Left lung (tissue), 10 donors: ENCODE measurements around the gene COMMD7. TPM values are rescaled to one million over a fixed set of nuclear protein-coding genes. Genes with fewer than 3 reads are reported as not detected.
"Not testable (repeated sequence)": the region's sequence is repeated elsewhere in the genome, so short reads cannot be mapped to it uniquely, and the experiment has no call there.

Experiments
- ATAC-seq: fragments of 200-7000 bp; cut with Tn5 transposase; one replicate; pipeline ENCODE4 v1.9.1; 2020; ENCODE audit warnings: moderate library complexity
- DNase-seq, 4 donors: peaks; one replicate each; pipeline ENCODE4 v3.0.0-alpha.2; 2013 to 2020
- H3K27ac ChIP-seq, 2 donors: fragments of 200-600 bp; sonication (generic) in 1 of 2; one replicate each; pipeline versions ENCODE4 v1.5.0 to v1.8.0; 2020 to 2021
- H3K27me3 ChIP-seq, 2 donors: fragments of 200-600 bp; sonication (generic) in 1 of 2; one replicate each; pipeline versions ENCODE4 v1.5.0 to v1.8.0; 2020 to 2021
- H3K36me3 ChIP-seq, 2 donors: fragments of 200-600 bp; sonication (generic) in 1 of 2; one replicate each; pipeline versions ENCODE4 v1.5.0 to v1.8.0; 2020 to 2021
- H3K4me1 ChIP-seq, 2 donors: fragments of 200-600 bp; one replicate each; pipeline ENCODE4 v1.8.0; 2021
- H3K4me3 ChIP-seq, 2 donors: fragments of 200-600 bp; sonication (generic) in 1 of 2; one replicate each; pipeline versions ENCODE4 v1.5.0 to v1.8.0; 2020 to 2021; ENCODE audit warnings: mild to moderate bottlenecking in 1 of 2
- H3K9me3 ChIP-seq, 2 donors: fragments of 200-600 bp; sonication (generic) in 1 of 2; one replicate each; pipeline versions ENCODE4 v1.5.0 to v1.8.0; 2020 to 2021
- intact Hi-C, 2 donors: fragments of 100-400 bp; cut with DNase I; formaldehyde crosslinking; loops; one replicate each; pipeline versions ENCODE4 v1.11.2 to v1.14.2; 2022
- polyA plus RNA-seq, 6 donors: library from polyadenylated mRNA; unstranded; fragments of 120-200 nt; gene quantifications; one replicate each; pipeline ENCODE4 v1.2.1, GENCODE V29; 2013; ENCODE audit not compliant: insufficient read length in 6 of 6
- total RNA-seq, 2 donors: library from RNA; stranded (reverse); fragmentation: NEBNext Ultra II Directional; extraction: Animal tissue kit (Norgen Biotek cat#: 25700); gene quantifications; one replicate each; pipeline ENCODE4 v1.2.1, GENCODE V29; 2021
- TF ChIP-seq, protein P1 (sequence below), 2 donors: fragments of 200-600 bp; sonication (generic) in 1 of 2; IDR thresholded peaks; one replicate each; pipeline versions ENCODE4 v1.5.0 to v1.8.0; 2021; ENCODE audit warnings: antibody characterized with exemption in 2 of 2
- donor health status: DM: no; HTN: yes; CAD: no.
- donor health status: DM: no; HTN: no; CAD: no.

The COMMD7 gene
- total and polyA plus RNA-seq, 8 donors = 38.5 to 58.0 (median 53.3) TPM

DNA sequence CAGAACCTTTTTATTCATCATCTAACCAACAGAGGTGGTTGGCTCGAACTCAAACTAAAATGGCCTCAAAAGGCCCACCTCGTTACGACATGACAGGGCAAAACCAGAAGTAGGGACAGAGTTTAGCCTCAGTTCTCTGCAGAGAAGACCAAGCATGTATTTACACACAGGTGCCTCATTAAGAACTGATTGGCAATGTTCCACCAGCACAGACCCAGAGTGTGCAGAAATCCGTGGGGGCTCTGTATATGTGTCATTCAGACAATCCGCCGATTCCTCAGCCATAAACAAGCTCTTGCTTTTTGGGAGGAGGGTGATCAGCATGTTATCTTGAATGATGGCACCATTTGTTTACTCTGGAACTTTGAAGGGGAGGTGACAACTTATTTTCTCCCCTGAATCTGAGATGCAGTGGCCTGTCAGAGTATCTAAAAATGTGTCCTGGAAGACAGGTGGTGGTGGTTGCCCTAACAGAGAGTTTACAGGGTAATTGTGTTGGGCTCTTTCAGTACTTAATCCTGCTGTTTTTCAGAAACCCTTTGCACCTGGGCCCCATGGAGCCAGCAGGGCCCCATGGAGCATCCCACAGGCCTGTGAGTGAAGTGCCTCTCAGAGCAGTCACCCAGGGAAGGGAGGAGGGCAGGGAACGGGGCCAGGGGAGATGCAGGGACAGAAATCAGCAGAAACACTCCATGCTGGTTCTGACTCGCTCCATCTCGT lies 40.4 kb downstream of the COMMD7 start:
- Histone ChIP-seq H3K4me3 (no peak overlapping the region), H3K27ac (no peak overlapping the region), H3K4me1 (no peaks in the 10 kb centered on the region), H3K9me3 (no peaks in the 10 kb centered on the region), H3K36me3 (peaks cover 0 to 65% of the 10 kb centered on the region in 2 donors), H3K27me3 (no peaks in the 10 kb centered on the region)
- DNase-seq (no peak), ATAC-seq (no peak)
- TF ChIP-seq, protein P1, sequence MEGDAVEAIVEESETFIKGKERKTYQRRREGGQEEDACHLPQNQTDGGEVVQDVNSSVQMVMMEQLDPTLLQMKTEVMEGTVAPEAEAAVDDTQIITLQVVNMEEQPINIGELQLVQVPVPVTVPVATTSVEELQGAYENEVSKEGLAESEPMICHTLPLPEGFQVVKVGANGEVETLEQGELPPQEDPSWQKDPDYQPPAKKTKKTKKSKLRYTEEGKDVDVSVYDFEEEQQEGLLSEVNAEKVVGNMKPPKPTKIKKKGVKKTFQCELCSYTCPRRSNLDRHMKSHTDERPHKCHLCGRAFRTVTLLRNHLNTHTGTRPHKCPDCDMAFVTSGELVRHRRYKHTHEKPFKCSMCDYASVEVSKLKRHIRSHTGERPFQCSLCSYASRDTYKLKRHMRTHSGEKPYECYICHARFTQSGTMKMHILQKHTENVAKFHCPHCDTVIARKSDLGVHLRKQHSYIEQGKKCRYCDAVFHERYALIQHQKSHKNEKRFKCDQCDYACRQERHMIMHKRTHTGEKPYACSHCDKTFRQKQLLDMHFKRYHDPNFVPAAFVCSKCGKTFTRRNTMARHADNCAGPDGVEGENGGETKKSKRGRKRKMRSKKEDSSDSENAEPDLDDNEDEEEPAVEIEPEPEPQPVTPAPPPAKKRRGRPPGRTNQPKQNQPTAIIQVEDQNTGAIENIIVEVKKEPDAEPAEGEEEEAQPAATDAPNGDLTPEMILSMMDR (IDR thresholded peaks at IDR 0.05) = no peak
- intact Hi-C loops = no loop called here

DNA sequence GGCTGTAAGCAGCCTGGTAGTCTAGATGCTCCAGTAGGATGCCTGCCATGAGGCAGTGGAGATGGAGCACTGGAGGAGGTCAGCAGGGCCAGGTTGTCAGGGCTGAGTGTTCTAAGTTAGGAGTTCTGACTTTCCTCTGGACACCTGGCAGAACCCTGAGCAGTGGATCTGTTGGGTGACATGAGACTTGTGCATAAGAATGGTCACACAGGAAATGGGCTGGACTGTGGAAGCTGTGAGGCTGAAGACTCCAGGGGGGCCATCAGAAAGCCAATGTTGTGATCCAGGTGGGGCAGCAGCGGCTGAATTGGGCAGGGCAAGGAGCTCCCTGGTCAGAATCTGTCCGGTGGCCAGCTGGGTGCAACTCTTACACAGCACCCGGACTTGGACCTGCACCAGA lies 45.7 kb downstream of the COMMD7 start:
- no peak overlapping the region for H3K4me3 ChIP-seq
- H3K27me3 ChIP-seq = no peaks in the 10 kb centered on the region
- H3K9me3 ChIP-seq = no peaks in the 10 kb centered on the region
- H3K27ac ChIP-seq = no peak overlapping the region
- intact Hi-C loops = no loop called here
- ATAC-seq (no peak), DNase-seq (no peak)
- no peaks in the 10 kb centered on the region for H3K4me1 ChIP-seq
- peaks cover 0 to 25% of the 10 kb centered on the region in 2 donors for H3K36me3 ChIP-seq
- TF ChIP-seq, protein P1 (IDR thresholded peaks at IDR 0.05) = no peak

DNA sequence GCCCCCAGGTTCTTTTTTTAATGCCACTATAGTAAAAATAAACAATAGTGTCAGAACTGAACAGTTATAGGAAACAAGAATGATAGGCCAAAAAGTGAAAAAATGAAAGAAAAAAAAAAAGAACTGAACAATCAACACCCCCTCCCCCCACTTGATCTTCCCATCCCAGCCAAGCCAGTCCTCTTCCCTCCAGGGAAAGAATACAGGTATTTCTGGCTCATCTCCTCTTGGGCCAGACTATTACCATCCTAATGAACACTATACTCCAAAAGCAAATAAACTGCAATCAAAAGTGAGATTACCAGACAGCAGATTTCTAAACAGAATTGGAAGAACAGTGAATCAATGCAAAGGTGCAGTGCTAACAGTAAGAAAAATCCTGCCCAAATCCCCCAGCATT lies 48.2 kb downstream of the COMMD7 start:
- H3K4me1 ChIP-seq = no peaks in the 10 kb centered on the region
- DNase-seq (no peak), ATAC-seq (no peak)
- H3K27ac ChIP-seq = no peak overlapping the region
- H3K36me3 ChIP-seq = peaks cover 0 to 7% of the 10 kb centered on the region in 2 donors
- intact Hi-C loops = no loop called here
- H3K4me3 ChIP-seq = no peak overlapping the region
- H3K27me3 ChIP-seq = no peaks in the 10 kb centered on the region
- TF ChIP-seq, protein P1 (IDR thresholded peaks at IDR 0.05) = no peak
- no peaks in the 10 kb centered on the region for H3K9me3 ChIP-seq

DNA sequence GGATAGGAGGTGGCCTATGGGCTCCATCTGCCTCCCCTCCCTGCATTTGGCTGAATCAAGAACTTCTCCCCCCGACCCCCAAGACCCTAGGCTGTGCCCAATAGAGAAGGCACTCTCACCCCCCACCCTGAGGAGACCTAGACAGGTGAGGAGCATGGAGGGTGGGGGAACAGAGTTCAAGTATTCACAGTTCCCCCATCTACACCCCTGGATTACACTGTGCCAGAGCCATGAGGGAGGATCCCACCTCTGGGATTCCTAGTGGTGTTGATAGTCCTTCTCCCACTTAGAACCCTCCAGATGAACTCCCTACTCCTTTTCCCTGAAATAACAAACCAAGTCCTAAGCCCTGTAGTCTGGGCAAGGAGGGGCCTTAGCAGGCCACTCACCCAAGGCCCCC lies 54.3 kb downstream of the COMMD7 start:
- H3K4me3 ChIP-seq, H3K27ac ChIP-seq, intact Hi-C loops, H3K9me3 ChIP-seq, H3K27me3 ChIP-seq, ATAC-seq, DNase-seq, H3K4me1 ChIP-seq: not testable (repeated sequence)
- peaks cover 0 to 10% of the 10 kb centered on the region in 2 donors for H3K36me3 ChIP-seq

DNA sequence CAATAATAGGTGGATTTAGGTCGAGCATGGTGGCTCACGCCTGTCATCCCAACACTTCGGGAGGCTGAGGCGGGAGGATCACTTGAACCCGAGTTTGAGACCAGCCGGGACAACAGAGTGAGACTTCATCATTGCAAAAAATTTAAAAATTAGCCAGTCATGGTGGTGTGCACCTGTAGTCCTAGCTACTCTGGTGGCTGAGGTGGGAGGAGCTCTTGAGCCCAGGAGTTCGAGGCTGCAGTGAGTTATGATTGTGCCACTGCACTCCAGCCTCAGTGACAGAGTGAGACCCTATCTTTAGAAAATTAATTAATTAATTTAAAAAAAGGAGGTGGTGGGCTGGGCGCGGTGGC lies 56.1 kb downstream of the COMMD7 start:
- peaks cover 6 to 9% of the 10 kb centered on the region in 2 donors for H3K4me1 ChIP-seq
- no peaks in the 10 kb centered on the region for H3K27me3 ChIP-seq
- DNase-seq (no peak), ATAC-seq (no peak)
- intact Hi-C loops = no loop called here
- peaks cover 0 to 10% of the 10 kb centered on the region in 2 donors for H3K36me3 ChIP-seq
- no peak overlapping the region for H3K27ac ChIP-seq
- TF ChIP-seq, protein P1 (IDR thresholded peaks at IDR 0.05) = no peak
- H3K9me3 ChIP-seq = no peaks in the 10 kb centered on the region
- H3K4me3 ChIP-seq = no peak overlapping the region
